B cell (primary cell): ENCODE results near the gene MAPKAP1.

Experiments used
- EZH2 ChIP-seq: IDR thresholded peaks from 2 replicates; pipeline ENCODE4 v1.6.1; 2012; ENCODE audit warnings: borderline replicate concordance, low read depth, mild to moderate bottlenecking, moderate library complexity, low read length; ENCODE audit not compliant: insufficient read depth, poor library complexity, severe bottlenecking
- TF ChIP-seq, protein P1 (sequence below): fragments of 200-600 bp; IDR thresholded peaks from one replicate; pipeline ENCODE4 v1.8.0; 2022; ENCODE audit warnings: antibody characterized with exemption, mild to moderate bottlenecking

GRCh38 chr9:125536776-125537175 lies 170.2 kb downstream of the MAPKAP1 start:
- TF ChIP-seq, protein P1, sequence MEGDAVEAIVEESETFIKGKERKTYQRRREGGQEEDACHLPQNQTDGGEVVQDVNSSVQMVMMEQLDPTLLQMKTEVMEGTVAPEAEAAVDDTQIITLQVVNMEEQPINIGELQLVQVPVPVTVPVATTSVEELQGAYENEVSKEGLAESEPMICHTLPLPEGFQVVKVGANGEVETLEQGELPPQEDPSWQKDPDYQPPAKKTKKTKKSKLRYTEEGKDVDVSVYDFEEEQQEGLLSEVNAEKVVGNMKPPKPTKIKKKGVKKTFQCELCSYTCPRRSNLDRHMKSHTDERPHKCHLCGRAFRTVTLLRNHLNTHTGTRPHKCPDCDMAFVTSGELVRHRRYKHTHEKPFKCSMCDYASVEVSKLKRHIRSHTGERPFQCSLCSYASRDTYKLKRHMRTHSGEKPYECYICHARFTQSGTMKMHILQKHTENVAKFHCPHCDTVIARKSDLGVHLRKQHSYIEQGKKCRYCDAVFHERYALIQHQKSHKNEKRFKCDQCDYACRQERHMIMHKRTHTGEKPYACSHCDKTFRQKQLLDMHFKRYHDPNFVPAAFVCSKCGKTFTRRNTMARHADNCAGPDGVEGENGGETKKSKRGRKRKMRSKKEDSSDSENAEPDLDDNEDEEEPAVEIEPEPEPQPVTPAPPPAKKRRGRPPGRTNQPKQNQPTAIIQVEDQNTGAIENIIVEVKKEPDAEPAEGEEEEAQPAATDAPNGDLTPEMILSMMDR, result no peak
- no peak for TF ChIP-seq EZH2
